Stimulated activated CD4-positive, alpha-beta T cell treated with anti-CD3 and anti-CD28 coated beads, TNF-alpha, amount 100 ng/mL, for 48 hours (primary cell): ENCODE measurements around the gene FAM151B.
"Not testable (repeated sequence)": the region's sequence is repeated elsewhere in the genome, so short reads cannot be mapped to it uniquely, and the experiment has no call there.

Experiments used
- DNase-seq, 3 donors: peaks; one replicate each; pipeline ENCODE4 v3.0.0-alpha.2; 2020; ENCODE audit warnings: low read depth in 3 of 3

Gene FAM151B, protein sequence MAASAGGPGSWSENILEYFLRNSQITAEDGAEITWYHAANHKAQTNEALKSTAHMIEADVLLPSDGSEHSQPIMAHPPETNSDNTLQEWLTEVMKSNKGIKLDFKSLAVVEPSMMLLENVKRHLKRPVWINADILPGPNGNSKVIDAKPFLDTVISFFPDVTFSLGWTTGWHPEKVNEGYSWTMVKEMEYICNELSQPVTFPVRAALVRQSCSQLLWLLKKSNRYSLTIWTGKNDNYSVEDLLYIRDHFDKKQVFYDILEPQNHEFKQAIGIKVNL

DNA sequence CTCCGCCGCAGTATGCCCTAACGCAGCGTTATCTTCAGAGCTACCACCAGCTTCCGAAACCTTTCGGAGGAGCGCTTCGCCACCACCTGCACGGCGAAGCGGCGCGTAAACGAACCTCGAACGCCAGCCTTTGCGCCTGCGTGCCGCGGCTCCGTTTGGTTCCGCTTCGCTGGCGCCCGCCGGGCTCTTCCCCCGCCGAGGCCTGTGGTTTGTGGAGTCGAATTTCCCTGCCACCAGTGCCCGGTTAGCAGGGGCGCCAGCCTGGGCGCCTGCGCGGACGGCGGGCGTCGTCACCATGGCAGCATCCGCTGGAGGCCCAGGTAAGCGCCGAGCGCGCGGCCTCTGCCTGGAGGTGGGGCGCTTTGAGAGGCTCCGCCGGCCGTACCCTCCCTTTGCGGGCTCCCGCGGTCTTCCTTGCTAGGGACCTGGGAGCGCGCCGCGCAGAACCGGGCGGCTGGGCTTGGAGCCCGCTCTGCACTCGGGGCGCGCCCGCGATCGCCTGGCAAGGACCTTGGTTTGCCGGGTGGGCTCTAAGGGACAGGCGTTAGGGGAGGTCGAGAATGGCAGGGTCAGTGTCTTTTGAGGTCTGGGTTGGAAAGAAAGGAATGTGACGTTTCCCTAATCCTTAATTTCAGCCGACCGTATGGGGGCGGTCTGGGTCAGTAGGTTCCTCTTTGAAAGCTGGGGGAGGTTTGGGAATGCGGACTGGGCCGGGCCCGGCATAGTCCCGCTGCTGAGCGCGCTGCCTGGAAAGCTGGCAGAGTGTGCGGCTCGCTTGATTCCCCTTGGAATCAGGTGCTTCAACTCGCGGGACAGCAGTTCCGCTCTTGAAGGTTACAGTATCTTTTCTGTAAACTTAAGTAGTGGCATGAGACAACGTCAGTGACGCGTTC, at the start of gene FAM151B:
FAM151B (plus strand) TSS at position 272 of the 893 bp plus-strand sequence; CDS start at position 296, 24 bp downstream.
- DNase-seq: peak; percentile 58 to 71 (median 64)

DNA sequence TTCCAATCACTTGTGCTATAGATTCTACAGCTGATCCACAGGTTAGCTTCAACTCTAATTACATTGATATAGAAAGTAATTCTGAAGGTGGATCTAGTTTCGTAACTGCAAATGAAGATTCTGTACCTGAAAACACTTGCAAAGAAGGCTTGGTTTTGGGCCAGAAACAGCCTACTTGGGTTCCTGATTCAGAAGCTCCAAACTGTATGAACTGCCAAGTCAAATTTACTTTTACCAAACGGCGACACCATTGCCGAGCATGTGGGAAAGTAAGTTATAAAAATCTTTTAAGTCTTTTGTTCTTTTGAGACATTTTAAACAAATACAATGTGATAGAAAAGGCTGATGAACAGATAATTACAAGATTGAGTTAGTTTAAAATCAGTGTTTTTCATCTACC, 49.2 kb upstream of the FAM151B start:
- no peak for DNase-seq

DNA sequence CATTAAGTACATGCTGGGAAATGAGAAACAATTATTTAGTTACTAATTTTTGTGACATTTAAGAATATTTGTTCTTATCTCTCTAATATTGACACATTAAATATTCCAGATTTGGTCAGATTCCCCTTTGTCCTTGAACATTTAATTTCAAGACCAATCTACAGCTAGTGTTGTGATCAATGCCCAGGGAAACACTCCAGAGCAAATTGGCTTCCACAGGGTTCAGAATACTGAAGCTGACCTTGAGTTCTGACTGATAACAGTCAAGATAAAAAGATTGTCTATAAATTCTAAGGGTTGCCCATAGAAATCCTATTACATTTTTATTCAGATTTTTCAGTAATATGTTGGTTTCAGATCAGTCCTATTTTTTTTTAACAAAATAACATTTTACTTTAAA, 48.7 kb upstream of the FAM151B start:
- no peak for DNase-seq

DNA sequence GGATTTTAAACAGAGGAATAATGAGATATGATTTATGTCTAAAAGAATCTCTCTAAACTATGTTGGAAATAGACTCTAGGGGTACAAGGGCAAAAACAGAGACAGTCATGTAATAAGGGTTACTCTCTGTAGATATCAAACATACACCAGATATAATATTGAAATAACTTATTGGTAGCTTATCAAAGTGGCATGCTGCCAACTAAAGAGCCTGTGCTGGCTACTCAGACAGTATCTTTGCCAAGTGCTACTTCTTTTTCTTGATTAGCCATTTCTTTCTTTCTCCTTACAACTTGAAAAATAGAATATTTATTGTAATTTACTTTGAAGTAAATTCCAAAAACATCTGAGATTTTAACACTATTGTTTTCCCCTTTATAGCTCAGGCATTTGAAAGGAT, 45.2 kb upstream of the FAM151B start:
- no peak for DNase-seq

DNA sequence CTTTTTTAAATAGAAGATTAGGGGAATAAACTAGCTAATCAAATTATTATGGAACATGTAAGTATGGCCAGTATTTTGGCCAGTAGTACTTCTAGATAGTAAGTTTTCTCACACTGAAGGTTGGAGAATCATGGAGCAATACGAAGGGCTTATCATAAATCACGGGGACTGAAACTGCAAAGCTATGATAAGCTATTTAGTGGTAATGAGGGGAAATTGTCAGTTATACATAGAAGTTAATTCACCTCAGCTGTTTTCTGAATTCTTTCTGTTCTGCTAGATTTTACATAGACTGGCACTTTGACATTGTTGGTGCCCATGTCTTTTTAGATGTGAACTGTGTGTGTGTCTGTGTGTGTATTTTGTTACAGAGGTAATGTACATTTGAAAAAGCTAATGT, 34.5 kb upstream of the FAM151B start:
- no peak for DNase-seq

DNA sequence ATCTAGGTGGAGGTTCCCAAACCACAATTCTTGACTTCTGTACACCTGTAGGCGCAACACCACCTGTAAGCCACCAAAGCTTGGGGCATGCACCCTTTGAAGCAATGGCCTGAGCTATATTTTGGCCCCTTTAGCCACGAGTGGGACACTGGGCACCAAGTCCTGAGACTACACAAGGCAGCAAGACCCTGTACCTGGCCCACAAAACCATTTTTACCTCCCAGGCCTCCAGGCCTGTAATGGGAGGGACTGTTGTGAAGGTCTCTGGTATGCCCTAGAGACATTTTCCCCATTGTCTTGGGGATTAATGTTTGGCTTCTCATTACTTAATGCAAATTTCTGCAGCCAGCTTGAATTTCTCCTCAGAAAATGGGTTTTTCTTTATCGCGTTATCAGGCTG, 24.6 kb upstream of the FAM151B start:
- no peak for DNase-seq

DNA sequence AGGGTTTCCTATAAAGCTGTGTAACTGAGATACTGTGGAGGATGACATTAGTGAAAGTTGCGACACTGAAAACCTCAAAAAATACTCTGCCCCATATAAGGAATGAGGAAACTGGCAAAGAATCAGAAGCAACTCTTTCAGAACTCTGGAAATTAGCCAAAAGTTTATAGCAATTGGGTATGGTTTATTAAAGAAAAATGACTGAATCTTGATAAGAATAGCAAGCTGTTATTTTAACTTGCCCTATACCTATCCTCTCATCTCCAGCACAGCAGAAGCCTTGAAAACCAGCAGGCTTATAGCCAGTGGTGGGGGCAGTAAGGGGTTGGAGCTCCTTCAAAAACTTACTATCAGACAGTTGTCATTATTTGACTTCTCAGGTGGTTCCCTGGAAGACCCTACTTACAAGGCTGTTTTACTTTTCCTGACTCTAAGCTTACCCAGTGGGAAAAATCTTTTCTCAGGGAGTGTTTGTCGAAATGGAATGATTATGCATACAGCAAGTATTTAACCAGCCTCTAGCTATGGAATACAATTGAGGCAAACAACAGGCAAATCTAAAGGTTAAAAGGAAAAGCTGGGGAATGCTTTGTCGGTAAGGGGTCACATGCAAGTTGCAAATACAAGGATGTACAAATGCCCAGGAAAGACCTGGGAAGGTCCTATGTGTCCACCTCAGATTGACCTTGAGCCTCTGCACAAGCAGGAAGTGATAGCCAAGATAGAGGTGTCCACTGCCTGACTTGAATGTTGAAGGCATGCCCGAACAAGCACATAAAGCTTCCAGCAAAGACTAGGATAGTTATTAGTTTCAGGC, 21.0 kb upstream of the FAM151B start:
- DNase-seq: no peak

DNA sequence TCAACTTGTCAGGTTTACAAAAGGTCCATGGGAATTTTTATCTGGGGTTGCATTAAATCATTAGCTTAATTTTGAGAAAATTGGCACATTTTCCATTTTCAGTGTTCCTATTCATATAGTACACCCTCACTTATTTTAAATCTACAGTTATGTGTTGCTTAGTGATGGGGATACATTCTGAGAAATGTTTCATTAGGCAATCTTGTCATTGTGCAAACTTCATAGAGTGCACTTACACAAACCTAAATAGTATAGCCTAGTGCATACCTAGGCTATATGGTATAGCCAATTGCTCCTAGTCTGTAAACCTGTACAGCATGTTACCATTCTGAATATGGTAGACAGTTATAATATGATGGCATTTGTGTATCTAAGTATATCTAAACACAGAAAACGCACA, 19.8 kb upstream of the FAM151B start:
- DNase-seq: no peak

DNA sequence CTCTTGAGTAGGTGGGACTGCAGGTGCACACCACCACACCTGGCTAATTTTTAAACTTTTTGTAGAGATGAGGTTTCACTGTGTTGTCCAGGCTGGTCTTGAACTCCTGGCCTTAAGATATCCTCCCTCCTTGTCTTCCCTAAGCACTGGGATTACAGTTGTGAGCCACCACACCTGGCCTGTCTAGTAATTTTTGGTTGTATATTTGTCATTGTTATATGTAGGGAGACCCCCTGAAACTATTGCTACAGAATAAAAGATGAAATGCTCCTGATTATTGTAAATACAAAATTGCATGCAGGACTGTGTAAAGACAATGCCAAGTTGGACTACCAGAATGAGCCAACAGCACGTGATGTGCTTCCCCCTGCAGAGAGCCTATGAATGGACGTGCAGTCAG, 17.3 kb upstream of the FAM151B start:
- not testable (repeated sequence) for DNase-seq

DNA sequence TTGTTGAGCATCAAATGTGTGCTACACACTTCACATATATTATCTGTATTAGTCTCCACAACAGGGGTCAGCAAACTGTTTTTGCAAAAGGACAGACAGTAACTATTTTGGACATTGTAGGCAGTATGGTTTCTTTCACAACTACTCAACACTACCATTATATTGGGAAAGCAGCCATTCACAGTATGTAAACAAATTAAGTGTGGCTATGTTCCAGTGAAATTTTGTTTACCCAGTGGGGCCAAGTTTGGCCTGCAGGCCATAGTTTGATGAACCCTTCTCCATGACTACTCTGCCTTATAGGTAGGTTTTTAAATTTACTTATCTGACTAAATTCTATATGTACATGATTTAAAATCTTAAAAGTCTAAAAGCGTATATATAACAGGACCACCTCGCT, 13.0 kb upstream of the FAM151B start:
- no peak for DNase-seq

DNA sequence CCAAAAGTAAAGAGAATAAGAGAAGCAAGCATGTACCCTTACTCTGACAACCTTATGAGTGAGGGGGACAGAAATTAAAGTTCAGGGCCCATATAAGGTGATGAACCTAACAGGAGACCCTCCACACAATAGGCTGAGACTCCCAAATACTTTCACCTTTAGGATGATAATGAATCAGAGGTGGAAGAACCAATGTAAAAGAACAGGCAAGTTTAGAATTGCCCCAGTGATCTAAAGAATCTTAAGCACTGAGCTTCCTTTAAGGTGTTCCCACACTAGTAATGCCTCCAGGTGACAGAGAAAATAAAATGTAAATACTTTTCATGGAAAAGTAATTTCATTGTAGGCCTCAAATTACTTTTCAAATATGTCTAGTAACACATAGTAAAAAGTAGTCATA, 8.2 kb upstream of the FAM151B start:
- DNase-seq: no peak

DNA sequence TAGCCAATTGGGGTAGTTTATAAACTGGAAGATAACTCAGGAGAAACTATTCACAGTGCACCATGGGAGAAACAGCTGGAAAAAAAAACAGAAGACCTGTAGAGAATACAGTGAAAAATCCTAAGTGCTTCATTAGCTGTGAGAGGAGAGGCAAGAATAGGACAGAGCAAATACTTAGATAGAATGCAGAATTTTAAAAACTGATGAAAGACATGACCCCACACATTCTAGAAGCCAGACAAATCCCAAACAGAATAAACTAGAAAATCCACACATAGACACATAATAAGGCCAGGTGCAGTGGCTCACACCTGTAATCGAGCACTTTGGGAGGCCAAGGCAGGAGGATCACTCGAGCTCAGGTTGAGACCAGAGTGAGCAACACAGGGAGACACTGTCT, 7.5 kb upstream of the FAM151B start:
- DNase-seq: no peak

DNA sequence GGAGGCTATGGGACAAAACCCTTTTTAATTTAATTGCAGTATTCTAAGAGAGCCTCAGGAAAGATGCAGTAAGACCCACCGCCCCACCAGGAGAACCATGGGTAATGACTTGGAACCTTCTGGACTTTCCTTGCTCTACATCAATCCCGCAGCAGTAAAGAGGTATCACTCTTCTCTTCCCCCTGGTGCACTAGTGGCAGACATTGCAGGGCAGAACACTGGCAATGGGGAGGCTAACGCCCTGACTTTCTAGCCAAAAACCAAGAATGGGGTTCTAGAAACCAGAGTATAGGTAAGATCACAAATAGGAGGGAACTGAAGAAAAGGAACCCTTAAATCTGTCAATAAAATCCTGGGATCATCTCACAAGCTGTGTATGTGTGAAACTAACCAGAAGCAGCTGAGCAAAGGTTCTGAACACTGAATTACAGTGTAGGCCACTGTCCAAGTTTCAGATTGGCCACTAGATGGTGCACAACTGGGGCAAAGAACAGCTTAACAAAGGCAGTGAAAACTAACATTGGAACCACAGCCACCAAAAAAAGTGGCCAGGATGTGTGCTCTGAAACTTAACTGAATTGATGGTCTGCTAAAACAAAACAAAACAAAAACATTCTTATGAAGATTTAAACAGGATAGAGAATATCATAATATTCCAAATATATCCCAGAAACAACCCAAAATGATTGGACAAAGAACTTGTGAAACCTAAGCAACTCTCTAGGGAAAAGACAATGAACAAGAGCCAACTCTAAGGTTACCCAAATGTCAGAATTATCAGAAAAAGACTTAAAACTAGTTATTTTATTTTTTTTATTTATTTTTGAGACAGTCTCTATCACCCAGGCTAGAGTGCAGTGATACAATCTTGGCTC, 6.6 kb upstream of the FAM151B start:
- DNase-seq: peak in 1 of 3 donors; percentile 2

DNA sequence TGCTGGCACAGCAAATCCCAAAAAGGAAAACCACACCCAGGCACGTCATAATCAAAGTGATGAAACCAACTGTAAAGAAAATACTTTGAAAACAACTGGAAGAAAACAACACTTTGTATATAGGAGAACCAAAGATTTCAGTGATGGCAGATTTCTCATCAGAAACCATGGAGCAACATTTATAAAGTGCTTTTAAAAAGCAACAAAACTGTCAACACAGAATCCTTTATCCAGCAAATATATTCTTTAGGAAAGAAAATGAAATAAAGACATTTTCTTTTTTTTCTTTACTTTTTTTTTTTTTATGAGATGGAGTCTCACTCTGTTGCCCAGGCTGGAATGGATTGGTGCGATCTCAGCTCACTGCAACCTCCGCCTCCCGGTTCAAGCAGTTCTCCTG, 5.3 kb upstream of the FAM151B start:
- no peak for DNase-seq

DNA sequence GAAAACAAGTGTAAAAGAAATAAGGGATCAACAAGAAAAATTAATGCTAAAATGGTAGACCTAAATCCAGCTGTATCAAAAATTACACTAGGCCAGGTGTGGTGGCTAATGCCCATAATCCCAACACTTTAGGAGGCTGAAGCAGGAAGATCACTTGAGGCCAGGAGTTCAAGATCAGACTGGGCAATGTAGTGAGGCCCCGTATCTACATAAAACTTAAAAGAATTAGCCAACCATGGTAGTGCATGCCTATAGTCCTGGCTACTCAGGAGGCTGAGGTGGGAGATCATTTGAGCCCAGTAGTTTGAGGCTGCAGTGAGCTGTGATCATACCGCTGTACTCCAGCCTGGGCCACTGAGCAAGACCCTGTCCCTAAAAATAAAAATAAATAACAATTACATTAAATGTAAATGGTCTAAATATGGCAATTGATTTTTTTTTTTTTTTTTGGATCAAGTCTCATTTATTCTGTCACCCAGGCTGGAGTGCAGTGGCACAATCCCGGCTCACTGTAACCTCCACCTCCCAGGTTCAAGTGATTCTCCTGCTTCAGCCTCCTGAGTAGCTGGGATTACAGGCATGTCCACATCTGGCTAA, 4.2 kb upstream of the FAM151B start:
- no peak for DNase-seq

DNA sequence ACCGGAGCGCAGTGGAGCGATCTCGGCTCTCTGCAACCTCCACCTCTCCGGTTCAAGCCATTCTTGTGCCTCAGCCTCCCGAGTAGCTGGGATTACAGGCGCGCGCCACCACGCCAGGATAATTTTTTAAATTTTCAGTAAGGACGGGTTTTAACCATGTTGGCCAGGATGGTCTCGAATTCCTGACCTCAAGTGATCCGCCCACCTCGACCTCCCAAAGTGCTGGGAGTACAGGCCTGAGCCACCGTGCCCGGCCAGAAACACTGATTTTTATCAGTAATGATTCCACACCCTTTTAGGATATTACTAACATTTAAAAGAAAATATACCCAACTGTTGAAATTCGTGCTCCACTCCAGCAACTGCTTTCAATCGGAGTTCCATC, 464 bp upstream of the FAM151B start:
- DNase-seq: no peak

DNA sequence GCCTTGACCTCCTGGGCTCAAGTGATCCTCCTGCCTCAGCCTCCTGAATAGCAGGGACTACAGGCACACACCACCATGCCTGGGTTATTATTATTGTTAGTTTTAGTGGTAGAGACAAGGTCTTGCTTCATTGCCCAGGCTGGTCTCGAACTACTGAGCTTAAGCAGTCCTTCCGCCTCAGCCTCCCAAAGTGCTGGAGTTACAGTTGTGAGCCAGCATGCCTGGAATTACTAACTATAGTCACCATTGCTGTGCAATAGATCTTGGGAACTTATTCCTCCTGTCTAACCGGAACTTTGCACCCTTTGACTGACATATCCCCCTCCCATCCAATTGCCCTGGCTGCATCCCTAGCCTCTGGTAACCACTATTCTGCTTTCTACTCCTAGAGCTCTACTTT, 3.4 kb downstream of the FAM151B start:
- DNase-seq: no peak

DNA sequence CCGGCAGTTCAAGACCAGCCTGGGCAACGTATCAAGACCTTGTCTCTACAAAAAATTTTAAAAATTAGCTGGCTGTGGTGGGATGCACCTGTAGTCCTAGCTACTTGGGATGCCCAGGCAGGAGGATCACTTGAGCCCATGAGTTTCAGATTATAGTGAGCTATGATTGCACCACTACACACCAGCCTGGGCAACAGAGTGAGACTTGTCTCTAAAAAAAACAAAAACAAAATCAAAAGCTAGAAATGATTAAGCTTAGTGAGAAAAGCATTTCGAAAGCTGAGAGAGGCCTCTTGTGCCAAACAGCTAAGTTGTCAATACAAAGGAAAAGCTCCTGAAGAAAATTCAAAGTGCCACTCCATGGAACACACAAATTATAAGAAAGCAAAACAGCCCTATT, 4.8 kb downstream of the FAM151B start:
- DNase-seq: no peak

DNA sequence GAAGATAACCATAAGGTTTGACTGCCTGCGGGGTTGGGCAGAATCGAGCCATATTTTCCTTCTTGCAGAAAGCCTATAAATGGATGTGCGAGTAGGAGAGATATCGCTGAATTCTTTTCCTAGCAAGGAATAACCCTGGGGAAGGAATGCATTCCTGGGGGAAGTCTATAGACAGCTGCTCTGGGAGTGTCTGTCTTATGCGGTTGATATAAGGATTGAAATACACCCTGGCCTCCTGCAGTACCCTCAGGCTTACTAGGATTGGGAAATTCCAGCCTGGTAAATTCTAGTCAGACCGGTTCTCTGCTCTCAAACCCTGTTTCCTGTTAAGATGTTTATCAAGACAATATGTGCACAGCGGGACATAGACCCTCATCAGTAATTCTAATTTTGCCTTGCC, 5.5 kb downstream of the FAM151B start:
- not testable (repeated sequence) for DNase-seq

DNA sequence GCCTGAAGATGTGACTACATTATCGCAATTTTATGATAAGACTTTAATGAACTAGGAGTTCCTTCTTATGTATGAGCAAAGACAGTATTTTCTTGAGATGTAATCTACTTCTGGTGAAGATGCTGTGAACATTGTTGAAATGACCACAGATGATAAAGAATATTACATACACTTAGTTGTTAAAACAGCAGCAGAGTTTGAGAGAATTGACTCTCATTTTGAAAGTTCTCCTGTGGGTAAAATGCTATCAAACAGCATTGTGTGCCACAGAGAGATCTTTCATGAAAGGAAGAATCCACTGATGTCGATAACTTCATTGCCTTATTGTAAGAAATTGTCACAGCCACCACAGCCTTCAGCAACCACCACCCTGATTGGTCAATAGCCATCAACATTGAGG, 8.0 kb downstream of the FAM151B start:
- DNase-seq: no peak

DNA sequence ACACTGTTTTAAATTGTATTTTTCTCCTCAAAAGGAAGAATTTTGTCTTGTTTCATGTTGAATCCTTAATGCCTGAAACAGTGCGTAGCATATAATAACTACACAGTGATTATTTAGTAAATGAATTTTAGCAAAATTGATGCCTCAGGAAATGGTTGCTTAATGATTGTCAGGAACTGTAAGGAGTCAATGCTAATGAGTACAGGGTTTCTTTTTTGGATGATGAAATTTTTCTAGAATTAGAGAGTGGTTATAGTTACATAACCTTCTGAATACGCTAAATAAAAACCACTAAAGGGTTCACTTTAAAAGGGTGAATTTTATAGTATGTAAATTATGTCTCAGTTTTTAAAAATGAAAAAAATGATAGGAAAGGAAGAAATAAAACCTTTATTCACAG, 14.9 kb downstream of the FAM151B start:
- DNase-seq: no peak
